Panc1 (cell line): Measurements from ENCODE around the gene IER5L. TPM values are rescaled to one million over a fixed set of nuclear protein-coding genes. Genes with fewer than 3 reads are reported as not detected.

Experiments used
- ATAC-seq: fragments of 200-7000 bp; cut with Tn5 transposase; 2 replicates; pipeline ENCODE4 v1.9.1; 2020; ENCODE audit warnings: mild to moderate bottlenecking, moderate library complexity
- BruUV-seq: library from RNA; stranded (reverse); fragments of 400-500 nt; replicated peaks from 2 replicates; lab custom pipeline; 2021; lab: Mats Ljungman, UMichigan
- CTCF ChIA-PET: fragments of 300-600 bp; sonication (Branson Sonifier 250); formaldehyde crosslinking; loops from one replicate; lab custom pipeline; 2022; ENCODE audit warnings: antibody characterized with exemption; lab: Charles Lee
- POLR2A ChIA-PET: fragments of 300-600 bp; sonication (Branson Sonifier 250); formaldehyde crosslinking; loops from one replicate; lab custom pipeline; 2022; ENCODE audit warnings: antibody characterized with exemption; lab: Charles Lee
- DNase-seq: peaks from one replicate; pipeline ENCODE4 v3.0.0-alpha.2; 2010; ENCODE audit warnings: low read depth, low spot score
- H3K27ac ChIP-seq: 2 replicates; pipeline ENCODE4 v1.5.1; 2011; ENCODE audit warnings: mild to moderate bottlenecking, low read length, inconsistent platforms
- H3K27me3 ChIP-seq: fragments of 200-500 bp; sonication (Bioruptor generic); 2 replicates; pipeline ENCODE4 v1.6.0; 2014; ENCODE audit warnings: low read length, inconsistent platforms; ENCODE audit not compliant: control insufficient read depth, insufficient read depth
- H3K36me3 ChIP-seq: fragments of 200-500 bp; sonication (Bioruptor generic); 2 replicates; pipeline ENCODE4 v1.5.1; 2014; ENCODE audit warnings: inconsistent platforms, mild to moderate bottlenecking, low read length, moderate library complexity; ENCODE audit not compliant: control insufficient read depth, insufficient read depth
- H3K4me1 ChIP-seq: 2 replicates; pipeline ENCODE4 v1.5.1; 2011; ENCODE audit warnings: inconsistent platforms, mild to moderate bottlenecking, low read length, moderate library complexity; ENCODE audit not compliant: control insufficient read depth, insufficient read depth
- H3K4me3 ChIP-seq, 2 experiments: 2 replicates each; pipeline ENCODE4 v1.5.1; 2011 to 2012; ENCODE audit warnings: low read depth in 2 of 2, low read length in 2 of 2, mild to moderate bottlenecking in 2 of 2, inconsistent platforms in 1 of 2, moderate library complexity in 1 of 2
- H3K9me3 ChIP-seq: fragments of 200-500 bp; sonication (Bioruptor generic); 2 replicates; pipeline ENCODE4 v1.5.1; 2014; ENCODE audit warnings: low read depth, mild to moderate bottlenecking, inconsistent platforms, low read length, moderate library complexity; ENCODE audit not compliant: control insufficient read depth, insufficient read depth
- POLR2AphosphoS5 ChIP-seq: IDR thresholded peaks from 2 replicates; pipeline ENCODE4 v1.6.1; 2012; ENCODE audit warnings: mild to moderate bottlenecking, low read depth, low read length, moderate library complexity
- SIN3A ChIP-seq: IDR thresholded peaks from 2 replicates; pipeline ENCODE4 v1.6.1; 2012; ENCODE audit warnings: low read depth, mild to moderate bottlenecking, low read length, moderate library complexity, borderline replicate concordance; ENCODE audit not compliant: insufficient read depth
- TCF7L2 ChIP-seq: IDR thresholded peaks from 2 replicates; pipeline ENCODE4 v1.6.1; 2011; ENCODE audit warnings: mild to moderate bottlenecking, low read depth, low read length, inconsistent platforms
- in situ Hi-C: cut with HindIII; loops from 2 replicates; pipeline ENCODE4 v1.10.0; 2016; ENCODE audit warnings: low sequenced_read_pairs, low pct_unique_long_range_greater_than_20kb
- intact Hi-C: fragments of 100-400 bp; cut with micrococcal nuclease; formaldehyde crosslinking; loops from one replicate; pipeline ENCODE4 v1.10.0; 2022; ENCODE audit not compliant: unreplicated experiment
- total RNA-seq: library from RNA; stranded (reverse); gene quantifications from one replicate; pipeline ENCODE4 v1.2.1, GENCODE V29; 2021; ENCODE audit not compliant: unreplicated experiment
- TF ChIP-seq, protein P1 (sequence below), 2 experiments: IDR thresholded peaks; 2 replicates each; pipeline ENCODE4 v1.6.1; 2011 to 2012; ENCODE audit warnings: low read depth in 2 of 2, control low read depth in 1 of 2, low read length in 1 of 2, mild to moderate bottlenecking in 1 of 2, moderate library complexity in 1 of 2; ENCODE audit not compliant: insufficient read depth in 1 of 2
- TF ChIP-seq, protein P2 (sequence below): fragments of 450-650 bp; IDR thresholded peaks from 2 replicates; pipeline ENCODE4 v1.5.1; 2017; ENCODE audit warnings: mild to moderate bottlenecking

The IER5L gene
- total RNA-seq, 1 experiment from 2014 or later, result 44.6 TPM

GRCh38 chr9:129171993-129172751 lies 5.9 kb downstream of the IER5L start:
- POLR2A ChIA-PET, result interaction anchor here (0.6 to 0.7 kb wide), 3 partner anchors 288 to 561 kb away, joined by 3 to 4 read pairs (median 4); no protein-coding TSS in a partner anchor
- no TSS peak for BruUV-seq
- DNase-seq (no peak), ATAC-seq (no peak)
- Histone ChIP-seq H3K4me1 (peaks cover 26% of the 10 kb centered on the region), H3K4me3 (no peak overlapping the region), H3K27me3 (no peaks in the 10 kb centered on the region), H3K36me3 (no peaks in the 10 kb centered on the region; the same call in 1 of the 2 replicates), H3K27ac (peak overlapping the region; percentile 95; the same call in 1 of the 2 replicates), H3K9me3 (no peaks in the 10 kb centered on the region)
- TF ChIP-seq, protein P1, sequence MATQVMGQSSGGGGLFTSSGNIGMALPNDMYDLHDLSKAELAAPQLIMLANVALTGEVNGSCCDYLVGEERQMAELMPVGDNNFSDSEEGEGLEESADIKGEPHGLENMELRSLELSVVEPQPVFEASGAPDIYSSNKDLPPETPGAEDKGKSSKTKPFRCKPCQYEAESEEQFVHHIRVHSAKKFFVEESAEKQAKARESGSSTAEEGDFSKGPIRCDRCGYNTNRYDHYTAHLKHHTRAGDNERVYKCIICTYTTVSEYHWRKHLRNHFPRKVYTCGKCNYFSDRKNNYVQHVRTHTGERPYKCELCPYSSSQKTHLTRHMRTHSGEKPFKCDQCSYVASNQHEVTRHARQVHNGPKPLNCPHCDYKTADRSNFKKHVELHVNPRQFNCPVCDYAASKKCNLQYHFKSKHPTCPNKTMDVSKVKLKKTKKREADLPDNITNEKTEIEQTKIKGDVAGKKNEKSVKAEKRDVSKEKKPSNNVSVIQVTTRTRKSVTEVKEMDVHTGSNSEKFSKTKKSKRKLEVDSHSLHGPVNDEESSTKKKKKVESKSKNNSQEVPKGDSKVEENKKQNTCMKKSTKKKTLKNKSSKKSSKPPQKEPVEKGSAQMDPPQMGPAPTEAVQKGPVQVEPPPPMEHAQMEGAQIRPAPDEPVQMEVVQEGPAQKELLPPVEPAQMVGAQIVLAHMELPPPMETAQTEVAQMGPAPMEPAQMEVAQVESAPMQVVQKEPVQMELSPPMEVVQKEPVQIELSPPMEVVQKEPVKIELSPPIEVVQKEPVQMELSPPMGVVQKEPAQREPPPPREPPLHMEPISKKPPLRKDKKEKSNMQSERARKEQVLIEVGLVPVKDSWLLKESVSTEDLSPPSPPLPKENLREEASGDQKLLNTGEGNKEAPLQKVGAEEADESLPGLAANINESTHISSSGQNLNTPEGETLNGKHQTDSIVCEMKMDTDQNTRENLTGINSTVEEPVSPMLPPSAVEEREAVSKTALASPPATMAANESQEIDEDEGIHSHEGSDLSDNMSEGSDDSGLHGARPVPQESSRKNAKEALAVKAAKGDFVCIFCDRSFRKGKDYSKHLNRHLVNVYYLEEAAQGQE (IDR thresholded peaks at IDR 0.05; ENCODE audit: insufficient read depth in 1 of 2, low read depth in 2 of 2, low read length in 1 of 2), result no peak
- TF ChIP-seq SIN3A, result no peak
- no peak for TF ChIP-seq POLR2AphosphoS5
- no peak for TF ChIP-seq TCF7L2
- TF ChIP-seq, protein P2, sequence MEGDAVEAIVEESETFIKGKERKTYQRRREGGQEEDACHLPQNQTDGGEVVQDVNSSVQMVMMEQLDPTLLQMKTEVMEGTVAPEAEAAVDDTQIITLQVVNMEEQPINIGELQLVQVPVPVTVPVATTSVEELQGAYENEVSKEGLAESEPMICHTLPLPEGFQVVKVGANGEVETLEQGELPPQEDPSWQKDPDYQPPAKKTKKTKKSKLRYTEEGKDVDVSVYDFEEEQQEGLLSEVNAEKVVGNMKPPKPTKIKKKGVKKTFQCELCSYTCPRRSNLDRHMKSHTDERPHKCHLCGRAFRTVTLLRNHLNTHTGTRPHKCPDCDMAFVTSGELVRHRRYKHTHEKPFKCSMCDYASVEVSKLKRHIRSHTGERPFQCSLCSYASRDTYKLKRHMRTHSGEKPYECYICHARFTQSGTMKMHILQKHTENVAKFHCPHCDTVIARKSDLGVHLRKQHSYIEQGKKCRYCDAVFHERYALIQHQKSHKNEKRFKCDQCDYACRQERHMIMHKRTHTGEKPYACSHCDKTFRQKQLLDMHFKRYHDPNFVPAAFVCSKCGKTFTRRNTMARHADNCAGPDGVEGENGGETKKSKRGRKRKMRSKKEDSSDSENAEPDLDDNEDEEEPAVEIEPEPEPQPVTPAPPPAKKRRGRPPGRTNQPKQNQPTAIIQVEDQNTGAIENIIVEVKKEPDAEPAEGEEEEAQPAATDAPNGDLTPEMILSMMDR, result no peak
- intact Hi-C loops, result no loop called here
- in situ Hi-C loops, result no loop called here
- CTCF ChIA-PET, result interaction anchor here (0.5 to 1.4 kb wide), 5 partner anchors 13 to 540 kb away, joined by 3 to 6 read pairs (median 4); no protein-coding TSS in a partner anchor

DNA sequence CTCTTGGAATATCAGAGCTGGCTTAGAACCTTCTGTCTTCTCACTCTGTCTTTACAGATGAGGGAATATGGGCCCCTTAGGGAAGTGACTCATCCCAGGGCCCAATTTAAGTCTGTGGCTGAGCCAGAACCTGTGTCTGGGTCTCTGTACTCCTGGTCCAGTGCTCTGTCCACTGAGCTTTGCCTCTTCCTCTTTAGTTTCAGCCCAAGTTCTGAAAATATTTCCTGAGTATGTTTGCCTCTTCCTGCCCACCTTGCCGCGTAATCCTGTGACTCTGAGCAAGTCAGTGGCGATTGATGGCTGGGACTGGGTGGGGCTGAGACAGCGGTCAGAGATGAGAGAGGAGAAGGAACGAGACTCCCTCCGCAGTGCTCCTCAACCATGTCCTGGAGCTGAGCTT lies 7.8 kb downstream of the IER5L start:
- Histone ChIP-seq H3K27ac (peak overlapping the region; percentile 68), H3K27me3 (no peaks in the 10 kb centered on the region), H3K4me3 (no peak overlapping the region), H3K36me3 (no peaks in the 10 kb centered on the region), H3K9me3 (no peaks in the 10 kb centered on the region), H3K4me1 (peaks cover 30% of the 10 kb centered on the region)
- DNase-seq (no peak), ATAC-seq (no peak)
- in situ Hi-C loops (no loop called here), intact Hi-C loops (no loop called here)
- TF ChIP-seq POLR2AphosphoS5 (no peak), SIN3A (no peak), TCF7L2 (no peak)
- TF ChIP-seq, protein P1 (IDR thresholded peaks at IDR 0.05; ENCODE audit: insufficient read depth in 1 of 2, low read depth in 2 of 2, low read length in 1 of 2), result no peak
- TF ChIP-seq, protein P2, result no peak
- ChIA-PET POLR2A (interaction anchor here (0.6 kb wide), 1 partner anchor 10 kb away, joined by 3 read pairs; no protein-coding TSS in a partner anchor), CTCF (interaction anchor here (0.5 to 1.0 kb wide), 3 partner anchors 31 to 201 kb away, joined by 3 to 7 read pairs (median 5); no protein-coding TSS in a partner anchor)
- no TSS peak for BruUV-seq
